Gastroesophageal sphincter (tissue), 3 donors: Measurements from ENCODE around the gene BCAS4.

Source experiments
- CTCF ChIP-seq, 4 experiments: fragments of 200-600 bp in 2 of 4; fragments of 450-650 bp in 2 of 4; sonication (generic) in 1 of 4; IDR thresholded peaks; one replicate each; pipeline ENCODE4 v1.5.1; 2017 to 2019; ENCODE audit warnings: antibody characterized with exemption in 4 of 4, mild to moderate bottlenecking in 2 of 4, moderate library complexity in 2 of 4
- POLR2A ChIP-seq, 2 donors: fragments of 450-650 bp; IDR thresholded peaks; one replicate each; pipeline ENCODE4 v1.6.1; 2017; ENCODE audit warnings: antibody characterized with exemption in 2 of 2, mild to moderate bottlenecking in 2 of 2, moderate library complexity in 1 of 2
- POLR2AphosphoS5 ChIP-seq: sonication (generic); formaldehyde crosslinking; IDR thresholded peaks from one replicate; pipeline ENCODE4 v1.6.1; 2017; ENCODE audit warnings: antibody characterized with exemption

GRCh38 chr20:50804437-50805348 is 9.8 kb downstream of the BCAS4 start:
- TF ChIP-seq POLR2A (IDR thresholded peaks at IDR 0.05) (no peak), POLR2AphosphoS5 (no peak), CTCF (IDR thresholded peaks at IDR 0.05) (no peak)
